Measurements from ENCODE around the gene TANGO6. TPM values are rescaled to one million over a fixed set of nuclear protein-coding genes. Genes with fewer than 3 reads are reported as not detected.
"Not testable (repeated sequence)": the region's sequence is repeated elsewhere in the genome, so short reads cannot be mapped to it uniquely, and the experiment has no call there.

Gene TANGO6
- total RNA-seq, 1 donor from 2014 or later = 10.9 TPM

- DNase-seq (ENCODE audit: low read depth) = no peak
- TF ChIP-seq CTCF (IDR thresholded peaks at IDR 0.05; ENCODE audit: insufficient read depth, low read length, poor library complexity, severe bottlenecking) = no peak
- Histone ChIP-seq H3K4me3 (ENCODE audit: low read depth, low read length) (no peak overlapping the region), H3K27me3 (ENCODE audit: control insufficient read depth, insufficient read depth, low read length) (no peaks in the 10 kb centered on the region), H3K36me3 (ENCODE audit: control insufficient read depth, insufficient read depth, low read length) (no peaks in the 10 kb centered on the region)
Measured at GRCh38 chr16:69126221-69126620, 282.9 kb downstream of the TANGO6 start.

GRCh38 chr16:69126801-69127200, 283.5 kb downstream of the TANGO6 start:
- H3K36me3 ChIP-seq (ENCODE audit: control insufficient read depth, insufficient read depth, low read length); DNase-seq (ENCODE audit: low read depth); H3K4me3 ChIP-seq (ENCODE audit: low read depth, low read length); H3K27me3 ChIP-seq (ENCODE audit: control insufficient read depth, insufficient read depth, low read length): not testable (repeated sequence)

- Histone ChIP-seq H3K4me3 (ENCODE audit: low read depth, low read length) (no peak overlapping the region), H3K36me3 (ENCODE audit: control insufficient read depth, insufficient read depth, low read length) (no peaks in the 10 kb centered on the region), H3K27me3 (ENCODE audit: control insufficient read depth, insufficient read depth, low read length) (no peaks in the 10 kb centered on the region)
- TF ChIP-seq CTCF (IDR thresholded peaks at IDR 0.05; ENCODE audit: insufficient read depth, low read length, poor library complexity, severe bottlenecking) = no peak
- no peak for DNase-seq (ENCODE audit: low read depth)
Measured at GRCh38 chr16:69127966-69128510, 284.7 kb downstream of the TANGO6 start.

GRCh38 chr16:69130461-69130860, 287.1 kb downstream of the TANGO6 start:
- Histone ChIP-seq H3K36me3 (ENCODE audit: control insufficient read depth, insufficient read depth, low read length) (no peaks in the 10 kb centered on the region), H3K4me3 (ENCODE audit: low read depth, low read length) (no peak overlapping the region)

GRCh38 chr16:69131167-69131838, 288.0 kb downstream of the TANGO6 start:
- no peak for TF ChIP-seq CTCF (IDR thresholded peaks at IDR 0.05; ENCODE audit: insufficient read depth, low read length, poor library complexity, severe bottlenecking)
- peak overlapping the region; percentile 98 for H3K4me3 ChIP-seq (ENCODE audit: low read depth, low read length)
- no peak for DNase-seq (ENCODE audit: low read depth)
- H3K27me3 ChIP-seq (ENCODE audit: control insufficient read depth, insufficient read depth, low read length) = no peaks in the 10 kb centered on the region
- H3K36me3 ChIP-seq (ENCODE audit: control insufficient read depth, insufficient read depth, low read length) = no peaks in the 10 kb centered on the region

More at GRCh38 chr16:69130461-69130860, 287.1 kb downstream of the TANGO6 start:
- no peaks in the 10 kb centered on the region for H3K27me3 ChIP-seq (ENCODE audit: control insufficient read depth, insufficient read depth, low read length)
- no peak for DNase-seq (ENCODE audit: low read depth)
- TF ChIP-seq CTCF (IDR thresholded peaks at IDR 0.05; ENCODE audit: insufficient read depth, low read length, poor library complexity, severe bottlenecking) = no peak

- H3K27me3 ChIP-seq (ENCODE audit: control insufficient read depth, insufficient read depth, low read length) = no peaks in the 10 kb centered on the region
- H3K36me3 ChIP-seq (ENCODE audit: control insufficient read depth, insufficient read depth, low read length) = no peaks in the 10 kb centered on the region
- DNase-seq (ENCODE audit: low read depth) = no peak
- H3K4me3 ChIP-seq (ENCODE audit: low read depth, low read length) = peak overlapping the region; percentile 98
- TF ChIP-seq CTCF (IDR thresholded peaks at IDR 0.05; ENCODE audit: insufficient read depth, low read length, poor library complexity, severe bottlenecking) = no peak
Measured at GRCh38 chr16:69131839-69132423, 288.6 kb downstream of the TANGO6 start.
